HFFc6 (cell line): ENCODE results near the gene FLACC1. TPM values are rescaled to one million over a fixed set of nuclear protein-coding genes. Genes with fewer than 3 reads are reported as not detected.
A peak's percentile ranks its signal among the peaks of the same experiment; 100 is the strongest.

Experiments
- DNase-seq: peaks from one replicate; pipeline ENCODE4 v3.0.0-alpha.2; 2018
- H3K27ac Mint-ChIP-seq: 2 replicates; pipeline ENCODE4 v1.8.0; 2020; ENCODE audit warnings: mild to moderate bottlenecking, mixed read lengths
- H3K27me3 Mint-ChIP-seq: 2 replicates; pipeline ENCODE4 v1.8.0; 2021; ENCODE audit warnings: mild to moderate bottlenecking, moderate library complexity, mixed read lengths; ENCODE audit not compliant: insufficient read depth
- H3K36me3 Mint-ChIP-seq: 2 replicates; pipeline ENCODE4 v1.8.0; 2021; ENCODE audit warnings: low read depth, mixed read lengths
- H3K4me1 Mint-ChIP-seq: 2 replicates; pipeline ENCODE4 v1.8.0; 2020; ENCODE audit warnings: low read depth, mixed read lengths
- H3K4me3 Mint-ChIP-seq: 2 replicates; pipeline ENCODE4 v1.8.0; 2020; ENCODE audit warnings: mild to moderate bottlenecking, moderate library complexity, mixed read lengths
- H3K9me3 Mint-ChIP-seq: 2 replicates; pipeline ENCODE4 v1.8.0; 2020; ENCODE audit warnings: mild to moderate bottlenecking, mixed read lengths
- CTCF ChIP-seq: fragments of 200-600 bp; sonication (generic); IDR thresholded peaks from 2 replicates; pipeline ENCODE4 v1.5.0; 2021; ENCODE audit warnings: antibody characterized with exemption, mild to moderate bottlenecking
- total RNA-seq, 6 experiments: library from RNA; stranded (reverse); fragmentation: NEBNext Ultra II Directional; extraction: Animal tissue kit (Norgen Biotek cat#: 25700); gene quantifications; 2 replicates in 1 of 6; 3 replicates in 5 of 6; pipeline ENCODE4 v1.2.3, GENCODE V29; 2021

FLACC1 gene
- total RNA-seq, 6 experiments from 2014 or later, result 0.51 to 1.6 (median 0.87) TPM

- H3K4me3 Mint-ChIP-seq, result 0 out of 2 replicates have a peak overlapping the region, but pooled peaks have one; percentile 2
- H3K4me1 Mint-ChIP-seq, result peaks cover 63% of the 10 kb centered on the region
- H3K36me3 Mint-ChIP-seq, result peaks cover 10% of the 10 kb centered on the region
- H3K9me3 Mint-ChIP-seq, result no peaks in the 10 kb centered on the region
- H3K27ac Mint-ChIP-seq, result no peak overlapping the region
- H3K27me3 Mint-ChIP-seq, result no peaks in the 10 kb centered on the region; the same call in 1 of the 2 replicates
- no peak for TF ChIP-seq CTCF
- DNase-seq, result no peak
Observed at GRCh38 chr2:201261906-201262305, 95.2 kb downstream of the FLACC1 start.

GRCh38 chr2:201261471-201261870, 95.7 kb downstream of the FLACC1 start:
- no peak overlapping the region for H3K27ac Mint-ChIP-seq
- TF ChIP-seq CTCF, result no peak
- peaks cover 66% of the 10 kb centered on the region for H3K4me1 Mint-ChIP-seq
- no peaks in the 10 kb centered on the region; the same call in 1 of the 2 replicates for H3K27me3 Mint-ChIP-seq
- no peak for DNase-seq
- peak overlapping the region; percentile 2; the same call in 1 of the 2 replicates for H3K4me3 Mint-ChIP-seq
- no peaks in the 10 kb centered on the region for H3K9me3 Mint-ChIP-seq
- H3K36me3 Mint-ChIP-seq, result peaks cover 6% of the 10 kb centered on the region; the same call in 1 of the 2 replicates

GRCh38 chr2:201260302-201260800, 96.8 kb downstream of the FLACC1 start, which contains the start of gene CASP8:
CASP8 (plus strand) TSS chr2:201260536; CDS start chr2:201266487, 5,951 bp downstream.
- H3K27me3 Mint-ChIP-seq, result no peaks in the 10 kb centered on the region
- H3K36me3 Mint-ChIP-seq, result peaks cover 6% of the 10 kb centered on the region; the same call in 1 of the 2 replicates
- no peaks in the 10 kb centered on the region for H3K9me3 Mint-ChIP-seq
- DNase-seq, result no peak
- no peak for TF ChIP-seq CTCF
- H3K4me3 Mint-ChIP-seq, result peak within 1 kb of the TSS; percentile 98
- peak within 1 kb of the TSS; percentile 99 for H3K27ac Mint-ChIP-seq
- H3K4me1 Mint-ChIP-seq, result peaks cover 68% of the 10 kb centered on the region

GRCh38 chr2:201258666-201259615, 98.2 kb downstream of the FLACC1 start:
- H3K36me3 Mint-ChIP-seq, result peaks cover 6% of the 10 kb centered on the region; the same call in 1 of the 2 replicates
- TF ChIP-seq CTCF, result peak; percentile 31; the same call in 1 of the 2 replicates
- DNase-seq, result no peak

GRCh38 chr2:201257956-201258665, 99.0 kb downstream of the FLACC1 start:
- H3K4me3 Mint-ChIP-seq, result peak overlapping the region; percentile 98
- H3K4me1 Mint-ChIP-seq, result peaks cover 58% of the 10 kb centered on the region
- DNase-seq, result peak; percentile 79
- H3K36me3 Mint-ChIP-seq, result peaks cover 6% of the 10 kb centered on the region; the same call in 1 of the 2 replicates
- no peaks in the 10 kb centered on the region for H3K27me3 Mint-ChIP-seq
- TF ChIP-seq CTCF, result no peak
- no peaks in the 10 kb centered on the region for H3K9me3 Mint-ChIP-seq
- H3K27ac Mint-ChIP-seq, result peak overlapping the region; percentile 99

More at GRCh38 chr2:201258666-201259615, 98.2 kb downstream of the FLACC1 start:
- H3K27ac Mint-ChIP-seq, result peak overlapping the region; percentile 99
- H3K27me3 Mint-ChIP-seq, result no peaks in the 10 kb centered on the region
- no peaks in the 10 kb centered on the region for H3K9me3 Mint-ChIP-seq
- peak overlapping the region; percentile 98 for H3K4me3 Mint-ChIP-seq
- peaks cover 66% of the 10 kb centered on the region for H3K4me1 Mint-ChIP-seq
